Neural cell (in vitro differentiated cells): ENCODE measurements around the gene UBXN10.

Experiments
- EZH2 ChIP-seq: fragments of 200-600, 300-800 bp; shearing (Covaris generic), sonication (generic); IDR thresholded peaks from 2 replicates; pipeline ENCODE4 v1.6.1; 2014; ENCODE audit warnings: antibody characterized with exemption, low read length, borderline replicate concordance, mild to moderate bottlenecking; ENCODE audit not compliant: insufficient read depth, poor library complexity, severe bottlenecking
- MXI1 ChIP-seq: fragments of 450-650 bp; conservative IDR thresholded peaks from 2 replicates; pipeline ENCODE4 v1.6.1; 2014; ENCODE audit warnings: antibody characterized with exemption, mild to moderate bottlenecking; ENCODE audit not compliant: poor library complexity, severe bottlenecking
- POLR2AphosphoS5 ChIP-seq: IDR thresholded peaks from 2 replicates; pipeline ENCODE4 v1.6.1; 2012
- RAD21 ChIP-seq: fragments of 450-650 bp; conservative IDR thresholded peaks from 2 replicates; pipeline ENCODE4 v1.6.1; 2014; ENCODE audit warnings: antibody characterized with exemption, mild to moderate bottlenecking, moderate library complexity
- TAF1 ChIP-seq: IDR thresholded peaks from 2 replicates; pipeline ENCODE4 v1.6.1; 2012; ENCODE audit warnings: low read depth
- TF ChIP-seq, protein P1 (sequence below): fragments of 450-650 bp; IDR thresholded peaks from 2 replicates; pipeline ENCODE4 v1.5.1; 2014; ENCODE audit warnings: antibody characterized with exemption, mild to moderate bottlenecking, moderate library complexity; ENCODE audit not compliant: poor library complexity, severe bottlenecking
- TF ChIP-seq, protein P2 (sequence below): IDR thresholded peaks from 2 replicates; pipeline ENCODE4 v1.6.1; 2012; ENCODE audit warnings: borderline replicate concordance

GRCh38 chr1:20183616-20184271 lies 2.2 kb upstream of the UBXN10 start:
- TF ChIP-seq, protein P1, sequence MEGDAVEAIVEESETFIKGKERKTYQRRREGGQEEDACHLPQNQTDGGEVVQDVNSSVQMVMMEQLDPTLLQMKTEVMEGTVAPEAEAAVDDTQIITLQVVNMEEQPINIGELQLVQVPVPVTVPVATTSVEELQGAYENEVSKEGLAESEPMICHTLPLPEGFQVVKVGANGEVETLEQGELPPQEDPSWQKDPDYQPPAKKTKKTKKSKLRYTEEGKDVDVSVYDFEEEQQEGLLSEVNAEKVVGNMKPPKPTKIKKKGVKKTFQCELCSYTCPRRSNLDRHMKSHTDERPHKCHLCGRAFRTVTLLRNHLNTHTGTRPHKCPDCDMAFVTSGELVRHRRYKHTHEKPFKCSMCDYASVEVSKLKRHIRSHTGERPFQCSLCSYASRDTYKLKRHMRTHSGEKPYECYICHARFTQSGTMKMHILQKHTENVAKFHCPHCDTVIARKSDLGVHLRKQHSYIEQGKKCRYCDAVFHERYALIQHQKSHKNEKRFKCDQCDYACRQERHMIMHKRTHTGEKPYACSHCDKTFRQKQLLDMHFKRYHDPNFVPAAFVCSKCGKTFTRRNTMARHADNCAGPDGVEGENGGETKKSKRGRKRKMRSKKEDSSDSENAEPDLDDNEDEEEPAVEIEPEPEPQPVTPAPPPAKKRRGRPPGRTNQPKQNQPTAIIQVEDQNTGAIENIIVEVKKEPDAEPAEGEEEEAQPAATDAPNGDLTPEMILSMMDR, result no peak
- TF ChIP-seq EZH2 (no peak), POLR2AphosphoS5 (no peak), RAD21 (no peak), MXI1 (no peak), TAF1 (no peak)
- TF ChIP-seq, protein P2, sequence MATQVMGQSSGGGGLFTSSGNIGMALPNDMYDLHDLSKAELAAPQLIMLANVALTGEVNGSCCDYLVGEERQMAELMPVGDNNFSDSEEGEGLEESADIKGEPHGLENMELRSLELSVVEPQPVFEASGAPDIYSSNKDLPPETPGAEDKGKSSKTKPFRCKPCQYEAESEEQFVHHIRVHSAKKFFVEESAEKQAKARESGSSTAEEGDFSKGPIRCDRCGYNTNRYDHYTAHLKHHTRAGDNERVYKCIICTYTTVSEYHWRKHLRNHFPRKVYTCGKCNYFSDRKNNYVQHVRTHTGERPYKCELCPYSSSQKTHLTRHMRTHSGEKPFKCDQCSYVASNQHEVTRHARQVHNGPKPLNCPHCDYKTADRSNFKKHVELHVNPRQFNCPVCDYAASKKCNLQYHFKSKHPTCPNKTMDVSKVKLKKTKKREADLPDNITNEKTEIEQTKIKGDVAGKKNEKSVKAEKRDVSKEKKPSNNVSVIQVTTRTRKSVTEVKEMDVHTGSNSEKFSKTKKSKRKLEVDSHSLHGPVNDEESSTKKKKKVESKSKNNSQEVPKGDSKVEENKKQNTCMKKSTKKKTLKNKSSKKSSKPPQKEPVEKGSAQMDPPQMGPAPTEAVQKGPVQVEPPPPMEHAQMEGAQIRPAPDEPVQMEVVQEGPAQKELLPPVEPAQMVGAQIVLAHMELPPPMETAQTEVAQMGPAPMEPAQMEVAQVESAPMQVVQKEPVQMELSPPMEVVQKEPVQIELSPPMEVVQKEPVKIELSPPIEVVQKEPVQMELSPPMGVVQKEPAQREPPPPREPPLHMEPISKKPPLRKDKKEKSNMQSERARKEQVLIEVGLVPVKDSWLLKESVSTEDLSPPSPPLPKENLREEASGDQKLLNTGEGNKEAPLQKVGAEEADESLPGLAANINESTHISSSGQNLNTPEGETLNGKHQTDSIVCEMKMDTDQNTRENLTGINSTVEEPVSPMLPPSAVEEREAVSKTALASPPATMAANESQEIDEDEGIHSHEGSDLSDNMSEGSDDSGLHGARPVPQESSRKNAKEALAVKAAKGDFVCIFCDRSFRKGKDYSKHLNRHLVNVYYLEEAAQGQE, result no peak
